DOHH2 (cell line): ENCODE results near the gene SP1.

ENCODE experiments used
- EZH2phosphoT487 ChIP-seq: fragments of 200-600 bp; sonication (generic); IDR thresholded peaks from 2 replicates; pipeline ENCODE4 v1.6.1; 2017; ENCODE audit warnings: borderline replicate concordance, mild to moderate bottlenecking, antibody characterized with exemption, low read length, moderate library complexity, mixed read lengths
- TF ChIP-seq, protein P1 (sequence below): fragments of 200-600 bp; sonication (generic); IDR thresholded peaks from one replicate; pipeline ENCODE4 v1.5.1; 2014; ENCODE audit warnings: antibody characterized with exemption, mild to moderate bottlenecking, low read depth, low read length; ENCODE audit not compliant: poor library complexity, severe bottlenecking

DNA sequence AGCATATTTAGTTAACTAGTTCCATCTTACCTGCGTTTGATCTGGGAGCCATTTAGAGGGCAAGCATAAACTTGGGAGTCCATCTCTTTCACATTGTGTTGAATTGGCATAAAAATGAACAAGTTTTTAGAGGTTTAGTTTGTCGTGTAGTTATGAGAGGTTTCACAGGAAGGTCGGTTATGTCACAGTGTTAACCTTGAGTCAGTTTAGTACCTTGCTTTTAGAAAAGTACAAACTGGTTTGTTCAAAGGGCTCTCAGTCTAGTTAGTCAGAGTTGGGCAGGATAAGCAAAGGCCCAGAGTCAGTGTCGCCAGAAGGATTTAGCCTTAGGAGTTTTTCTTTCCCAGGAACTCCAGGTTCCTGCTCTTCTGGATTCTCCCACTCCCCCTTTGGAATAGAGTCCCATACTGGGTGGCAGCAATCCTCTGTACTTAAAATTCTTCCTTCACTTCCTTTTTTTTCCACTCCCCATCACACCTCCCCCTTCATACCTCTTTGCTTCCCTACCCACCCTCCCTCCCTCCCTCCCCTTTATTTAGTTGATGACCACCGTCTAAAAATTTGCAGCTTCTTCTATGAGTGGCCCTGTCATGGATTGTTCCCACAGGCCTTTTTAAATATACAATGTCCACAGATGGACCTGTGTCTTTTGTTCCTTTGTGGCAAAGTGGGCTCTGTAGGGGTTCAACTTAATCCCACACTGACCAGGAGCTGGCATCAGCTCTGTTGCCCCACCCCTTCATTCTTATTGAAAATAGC lies 84.0 kb downstream of the SP1 start:
- TF ChIP-seq, protein P1, sequence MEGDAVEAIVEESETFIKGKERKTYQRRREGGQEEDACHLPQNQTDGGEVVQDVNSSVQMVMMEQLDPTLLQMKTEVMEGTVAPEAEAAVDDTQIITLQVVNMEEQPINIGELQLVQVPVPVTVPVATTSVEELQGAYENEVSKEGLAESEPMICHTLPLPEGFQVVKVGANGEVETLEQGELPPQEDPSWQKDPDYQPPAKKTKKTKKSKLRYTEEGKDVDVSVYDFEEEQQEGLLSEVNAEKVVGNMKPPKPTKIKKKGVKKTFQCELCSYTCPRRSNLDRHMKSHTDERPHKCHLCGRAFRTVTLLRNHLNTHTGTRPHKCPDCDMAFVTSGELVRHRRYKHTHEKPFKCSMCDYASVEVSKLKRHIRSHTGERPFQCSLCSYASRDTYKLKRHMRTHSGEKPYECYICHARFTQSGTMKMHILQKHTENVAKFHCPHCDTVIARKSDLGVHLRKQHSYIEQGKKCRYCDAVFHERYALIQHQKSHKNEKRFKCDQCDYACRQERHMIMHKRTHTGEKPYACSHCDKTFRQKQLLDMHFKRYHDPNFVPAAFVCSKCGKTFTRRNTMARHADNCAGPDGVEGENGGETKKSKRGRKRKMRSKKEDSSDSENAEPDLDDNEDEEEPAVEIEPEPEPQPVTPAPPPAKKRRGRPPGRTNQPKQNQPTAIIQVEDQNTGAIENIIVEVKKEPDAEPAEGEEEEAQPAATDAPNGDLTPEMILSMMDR = no peak
- TF ChIP-seq EZH2phosphoT487 = no peak
